HG03060 (cell line): Measurements from ENCODE around the gene KDM2B.
"Not testable (repeated sequence)": the region's sequence is repeated elsewhere in the genome, so short reads cannot be mapped to it uniquely, and the experiment has no call there.

Experiments used
- ATAC-seq: cut with Tn5 transposase; IDR thresholded peaks from one replicate; pipeline ENCODE4 v1.9.1; 2021; ENCODE audit warnings: low read depth, moderate number of reproducible peaks; ENCODE audit not compliant: unreplicated experiment

Gene KDM2B

GRCh38 chr12:121590476-121591143, 9.8 kb upstream of the KDM2B start:
- no peak for ATAC-seq

- ATAC-seq, result not testable (repeated sequence)
Observed at GRCh38 chr12:121584885-121585284, 4.1 kb upstream of the KDM2B start.

GRCh38 chr12:121583334-121583661, 2.5 kb upstream of the KDM2B start:
- not testable (repeated sequence) for ATAC-seq

GRCh38 chr12:121582583-121583333, 1.9 kb upstream of the KDM2B start:
- no peak for ATAC-seq

- no peak for ATAC-seq
Observed at GRCh38 chr12:121581686-121582429, 1.0 kb upstream of the KDM2B start.

GRCh38 chr12:121579981-121580868, 598 bp downstream of the KDM2B start:
- ATAC-seq, result no peak

GRCh38 chr12:121579190-121579791, 1.5 kb downstream of the KDM2B start:
- ATAC-seq, result no peak

GRCh38 chr12:121578230-121579189, 2.3 kb downstream of the KDM2B start:
- no peak for ATAC-seq

GRCh38 chr12:121577443-121578180, 3.2 kb downstream of the KDM2B start:
- ATAC-seq, result no peak

GRCh38 chr12:121576851-121577391, 3.9 kb downstream of the KDM2B start:
- no peak for ATAC-seq

- ATAC-seq, result no peak
Observed at GRCh38 chr12:121575952-121576625, 4.7 kb downstream of the KDM2B start.

GRCh38 chr12:121575051-121575450, 5.8 kb downstream of the KDM2B start:
- ATAC-seq, result no peak

GRCh38 chr12:121574025-121574424, 6.8 kb downstream of the KDM2B start:
- no peak for ATAC-seq

GRCh38 chr12:121571920-121572319, 8.9 kb downstream of the KDM2B start:
- no peak for ATAC-seq

- no peak for ATAC-seq
Observed at GRCh38 chr12:121570467-121571283, 10.1 kb downstream of the KDM2B start.

GRCh38 chr12:121568971-121569751, 11.7 kb downstream of the KDM2B start:
- no peak for ATAC-seq
